K562 (cell line): ENCODE data around the gene SERTAD2. TPM values are rescaled to one million over a fixed set of nuclear protein-coding genes. Genes with fewer than 3 reads are reported as not detected.

Experiments
- ATAC-seq: fragments of 200-7000 bp; cut with Tn5 transposase; 3 replicates; pipeline ENCODE4 v1.9.1; 2020; ENCODE audit warnings: moderate library complexity
- BruUV-seq: library from RNA; stranded (reverse); fragments of 400-500 nt; replicated peaks from 2 replicates; lab custom pipeline; 2021; lab: Mats Ljungman, UMichigan
- CTCF ChIA-PET: fragments of 300-600 bp; formaldehyde crosslinking; extraction: SDS; loops from one replicate; lab custom pipeline; 2021; ENCODE audit warnings: low intra/inter-chr PET ratio; lab: Yijun Ruan, JAX
- POLR2A ChIA-PET: fragments of 300-600, 350-650 bp; sonication (Branson Sonifier 250); formaldehyde crosslinking; extraction: SDS; loops from one replicate; lab custom pipeline; 2021; ENCODE audit warnings: antibody characterized with exemption, inconsistent platforms; lab: Yijun Ruan, JAX
- DNase-seq, 4 experiments: peaks; one replicate each; pipeline versions ENCODE4 v3.0.0 to v3.0.0-alpha.2; 2011 to 2018; ENCODE audit warnings: low spot score in 3 of 4, mixed read lengths in 3 of 4; ENCODE audit errors: extremely low read depth in 1 of 4
- FAIRE-seq: peaks from 2 replicates; lab custom pipeline; 2011; peaks lifted over from hg19 to GRCh38; lab: Jason Lieb, UNC
- H2AFZ ChIP-seq: 2 replicates; pipeline ENCODE4 v1.6.0; 2011; ENCODE audit warnings: low read depth, low read length, control low read depth, inconsistent platforms
- H3K27ac ChIP-seq: fragments of 200-600 bp; 3 replicates; pipeline ENCODE4 v1.8.0; 2011; ENCODE audit warnings: low read depth, mild to moderate bottlenecking, control low read depth, inconsistent platforms, low read length, moderate library complexity, mixed read lengths; ENCODE audit errors: extremely low read depth
- H3K27me3 ChIP-seq, 2 experiments: fragments of 300-600 bp in 1 of 2; 2 replicates in 1 of 2; 3 replicates in 1 of 2; pipeline versions ENCODE4 v1.6.0 to v1.8.0; 2011; ENCODE audit warnings: inconsistent platforms in 2 of 2, low read length in 2 of 2, mild to moderate bottlenecking in 1 of 2, mixed read lengths in 1 of 2, moderate library complexity in 1 of 2; ENCODE audit not compliant: control insufficient read depth in 2 of 2, insufficient read depth in 2 of 2
- H3K36me3 ChIP-seq: fragments of 300-600 bp; 3 replicates; pipeline ENCODE4 v1.8.0; 2011; ENCODE audit warnings: mild to moderate bottlenecking, low read length, inconsistent platforms; ENCODE audit not compliant: control insufficient read depth, insufficient read depth
- H3K4me1 ChIP-seq, 2 experiments: fragments of 200-600 bp in 1 of 2; replicated peaks in 1 of 2; 2 replicates in 1 of 2; 3 replicates in 1 of 2; pipeline versions ENCODE4 v1.5.1 to v1.8.0; 2011; ENCODE audit warnings: inconsistent platforms in 2 of 2, low read length in 2 of 2, mild to moderate bottlenecking in 1 of 2, mixed read lengths in 1 of 2, moderate library complexity in 1 of 2; ENCODE audit not compliant: control insufficient read depth in 2 of 2, insufficient read depth in 2 of 2
- H3K4me2 ChIP-seq: 2 replicates; pipeline ENCODE4 v1.6.1; 2011; ENCODE audit warnings: low read length, control low read depth, inconsistent platforms, mixed read lengths; ENCODE audit not compliant: insufficient read depth
- H3K4me3 ChIP-seq: fragments of 200-600 bp; sonication (generic), shearing (Covaris generic); 2 replicates; pipeline ENCODE4 v1.5.1; 2016; ENCODE audit warnings: control low read depth, inconsistent platforms
- H3K79me2 ChIP-seq: fragments of 200-600 bp; 3 replicates; pipeline ENCODE4 v1.8.0; 2011; ENCODE audit warnings: low read length, inconsistent platforms; ENCODE audit not compliant: control insufficient read depth, insufficient read depth
- H3K9ac ChIP-seq, 2 experiments: 2 replicates each; pipeline versions ENCODE4 v1.6.0 to v1.6.1; 2011; ENCODE audit warnings: low read depth in 2 of 2, low read length in 2 of 2, control low read depth in 1 of 2, inconsistent platforms in 1 of 2, mild to moderate bottlenecking in 1 of 2, mixed read lengths in 1 of 2; ENCODE audit not compliant: insufficient read depth in 1 of 2
- H3K9me1 ChIP-seq: one replicate; pipeline ENCODE4 v1.6.0; 2011; ENCODE audit warnings: inconsistent platforms, mild to moderate bottlenecking, low read length, moderate library complexity; ENCODE audit not compliant: control insufficient read depth, insufficient read depth
- H3K9me3 ChIP-seq: replicated peaks from 2 replicates; pipeline ENCODE4 v1.5.1; 2011; ENCODE audit warnings: low read depth, low read length, inconsistent platforms; ENCODE audit not compliant: control insufficient read depth, insufficient read depth
- H4K20me1 ChIP-seq: replicated peaks from 2 replicates; pipeline ENCODE4 v1.6.1; 2011; ENCODE audit warnings: low read length, inconsistent platforms, mixed read lengths; ENCODE audit not compliant: control insufficient read depth, insufficient read depth
- ASH1L ChIP-seq: fragments of 450-650 bp; IDR thresholded peaks from 2 replicates; pipeline ENCODE4 v1.6.1; 2018; ENCODE audit warnings: borderline replicate concordance, mild to moderate bottlenecking, low read depth; ENCODE audit not compliant: partially characterized antibody
- ATF2 ChIP-seq: sonication (generic); formaldehyde crosslinking; IDR thresholded peaks from 2 replicates; pipeline ENCODE4 v1.8.1; 2022; ENCODE audit warnings: missing genetic modification reagents
- CXXC5 ChIP-seq: fragments of 250-450 bp; sonication (Bioruptor Pico); IDR thresholded peaks from 2 replicates; pipeline ENCODE4 v1.8.0; 2022; ENCODE audit warnings: inconsistent platforms, mild to moderate bottlenecking, moderate library complexity
- PRMT5 ChIP-seq: sonication (generic); formaldehyde crosslinking; IDR thresholded peaks from 2 replicates; pipeline ENCODE4 v1.5.0; 2020; ENCODE audit warnings: missing genetic modification reagents
- TRIM25 ChIP-seq: fragments of 450-650 bp; IDR thresholded peaks from 2 replicates; pipeline ENCODE4 v1.7.0; 2016; ENCODE audit warnings: borderline replicate concordance
- U2AF2 ChIP-seq: fragments of 200-400 bp; formaldehyde crosslinking; optimal IDR thresholded peaks from 2 replicates; pipeline ENCODE3; 2017; ENCODE audit warnings: low read depth, mild to moderate bottlenecking, low read length
- WHSC1 ChIP-seq: IDR thresholded peaks from one replicate; pipeline ENCODE4 v1.6.1; 2012; ENCODE audit warnings: low read length, control low read depth, inconsistent platforms
- ZC3H8 ChIP-seq: fragments of 450-650 bp; IDR thresholded peaks from 2 replicates; pipeline ENCODE4 v1.6.1; 2017
- ZNF778 ChIP-seq: fragments of 450-650 bp; formaldehyde crosslinking; IDR thresholded peaks from 2 replicates; pipeline ENCODE4 v1.4.0; 2020; ENCODE audit warnings: mild to moderate bottlenecking, moderate library complexity
- WGBS: fragments of 100-300 bp; shearing (Covaris generic); methylation state at CpG from one replicate; pipeline ENCODE4 v1.1.6; 2016; ENCODE audit warnings: low coverage, mixed read lengths; ENCODE audit not compliant: insufficient coverage; ENCODE audit errors: missing lambda C conversion rate; 5-methylcytosine and 5-hydroxymethylcytosine counted together
- in situ Hi-C: fragments of 300-500 bp; cut with MboI; formaldehyde crosslinking; loops from 4 replicates; pipeline ENCODE4 v1.15.0; 2018; ENCODE audit warnings: inconsistent platforms, mixed read lengths
- intact Hi-C: fragments of 100-400 bp; cut with micrococcal nuclease; formaldehyde crosslinking; loops from 2 replicates; pipeline ENCODE4 v1.14.2; 2022
- polyA plus RNA-seq, 8 experiments: library from polyadenylated mRNA; depleted of rRNA in 4 of 8; stranded (reverse) in 5 of 8; unstranded in 3 of 8; fragments of >200 nt; fragmentation: Nextera tagmentation in 2 of 8; fragmentation: Illumina TruSeq in 1 of 8; extraction: Ambion mirVana in 2 of 8; extraction: Trizol in 1 of 8; gene quantifications; 2 replicates each; pipeline versions ENCODE4 v1.2.1 to v1.2.3, GENCODE V29; 2011 to 2014; ENCODE audit warnings: inconsistent platforms in 1 of 8, missing spikeins in 1 of 8
- total RNA-seq, 7 experiments: library from RNA; depleted of rRNA in 6 of 7; stranded (reverse); fragments of >200 nt in 6 of 7; fragmentation: Illumina TruSeq in 2 of 7; extraction: Trizol in 2 of 7; gene quantifications; 2 replicates each; pipeline versions ENCODE4 v1.2.1 to v1.2.3, GENCODE V29; 2011 to 2021; ENCODE audit warnings: low replicate concordance in 1 of 7

SERTAD2 gene
- total and polyA plus RNA-seq, 9 of the 15 experiments (the other 6 are each of a cell fraction or from before 2014, with no cell fraction given), result 3.0 to 12.5 (median 6.1) TPM

- ATAC-seq (no peak), FAIRE-seq (no peak), DNase-seq (no peak)
- TF ChIP-seq ASH1L (no peak), TRIM25 (no peak), ATF2 (no peak), U2AF2 (no peak), ZC3H8 (no peak), PRMT5 (no peak), ZNF778 (no peak), WHSC1 (no peak), CXXC5 (CRISPR knock-in tag) (no peak)
- no peak overlapping the region for H3K4me2 ChIP-seq
- no peaks in the 10 kb centered on the region for H3K9me1 ChIP-seq
- WGBS, result 55% methylated on average over 12 of the region's 12 CpGs
- no peaks in the 10 kb centered on the region for H3K9me3 ChIP-seq
- no peaks in the 10 kb centered on the region for H3K79me2 ChIP-seq
- POLR2A ChIA-PET, result interaction anchor here (0.6 kb wide), 1 partner anchor 237 kb away, joined by 3 read pairs; no protein-coding TSS in a partner anchor
- intact Hi-C loops, result no loop called here
- no TSS peak for BruUV-seq
- no peaks in the 10 kb centered on the region for H3K36me3 ChIP-seq
- no peak overlapping the region for H3K27ac ChIP-seq
- H3K4me3 ChIP-seq, result no peak overlapping the region
- H4K20me1 ChIP-seq, result no peaks in the 10 kb centered on the region
- H3K9ac ChIP-seq, result no peak overlapping the region
- in situ Hi-C loops, result no loop called here
- no peaks in the 10 kb centered on the region for H3K27me3 ChIP-seq
- peaks cover 8 to 16% of the 10 kb centered on the region in 2 experiments; a peak in 3 of 5 replicates for H3K4me1 ChIP-seq
- CTCF ChIA-PET, result no interaction called here
- no peak overlapping the region for H2AFZ ChIP-seq
Measured at GRCh38 chr2:64601785-64602391, 51.8 kb downstream of the SERTAD2 start.
